Thyroid gland (tissue), 4 donors: ENCODE results near the gene KRT78. TPM values are rescaled to one million over a fixed set of nuclear protein-coding genes. Genes with fewer than 3 reads are reported as not detected.

Experiments used
- DNase-seq, 2 donors: peaks; one replicate each; pipeline ENCODE4 v3.0.0-alpha.2; 2019
- H3K27ac ChIP-seq, 3 donors: fragments of 200-600 bp; sonication (generic); 1 replicate in 2 of 3; 2 replicates in 1 of 3; pipeline ENCODE4 v1.5.1; 2016 to 2019; ENCODE audit warnings: mild to moderate bottlenecking in 1 of 3, moderate library complexity in 1 of 3
- H3K27me3 ChIP-seq: fragments of 200-600 bp; sonication (generic); one replicate; pipeline ENCODE4 v1.5.1; 2019
- H3K36me3 ChIP-seq, 2 donors: fragments of 200-600 bp; sonication (generic); one replicate each; pipeline ENCODE4 v1.5.1; 2016 to 2019
- H3K4me1 ChIP-seq, 2 donors: fragments of 200-600 bp; sonication (generic); one replicate each; pipeline ENCODE4 v1.5.1; 2017 to 2019
- H3K4me3 ChIP-seq, 3 donors: fragments of 200-600 bp; sonication (generic); replicated peaks in 1 of 3; 1 replicate in 2 of 3; 2 replicates in 1 of 3; pipeline ENCODE4 v1.5.1; 2016; ENCODE audit warnings: mild to moderate bottlenecking in 1 of 3
- H3K9me3 ChIP-seq: fragments of 200-600 bp; sonication (generic); one replicate; pipeline ENCODE4 v1.5.1; 2017
- CTCF ChIP-seq, 6 experiments: fragments of 200-600 bp in 3 of 6; fragments of 450-650 bp in 3 of 6; sonication (generic) in 3 of 6; IDR thresholded peaks; one replicate each; pipeline ENCODE4 v1.5.1; 2016 to 2019; ENCODE audit warnings: antibody characterized with exemption in 6 of 6, mild to moderate bottlenecking in 2 of 6, inconsistent platforms in 1 of 6, moderate library complexity in 1 of 6
- POLR2A ChIP-seq, 2 donors: fragments of 450-650 bp; IDR thresholded peaks; one replicate each; pipeline ENCODE4 v1.6.1; 2017; ENCODE audit warnings: antibody characterized with exemption in 2 of 2, mild to moderate bottlenecking in 2 of 2, moderate library complexity in 1 of 2
- WGBS, 2 donors: methylation state at CpG; one replicate each; pipeline ENCODE4 v1.1.5; 2017; 5-methylcytosine and 5-hydroxymethylcytosine counted together
- intact Hi-C: fragments of 100-400 bp; cut with DNase I; formaldehyde crosslinking; loops from one replicate; pipeline ENCODE4 v1.15.1; 2023
- total RNA-seq, 4 donors: library from RNA; depleted of rRNA; stranded (reverse); fragments of >200 nt; gene quantifications; one replicate each; pipeline ENCODE4 v1.2.3, GENCODE V29; 2016

KRT78 gene
- total RNA-seq, 4 donors from 2014 or later, result 0.40 TPM; not detected in 3

GRCh38 chr12:52801773-52802172 lies 47.0 kb downstream of the KRT78 start:
- intact Hi-C loops, result no loop called here
- 77 to 83% methylated on average over 3 of the region's 3 CpGs for WGBS, 2 donors

GRCh38 chr12:52800259-52800917 lies 48.4 kb downstream of the KRT78 start:
- Histone ChIP-seq H3K27me3 (no peaks in the 10 kb centered on the region), H3K27ac (peak overlapping the region; percentile 64 to 79 (median 72)), H3K36me3 (no peaks in the 10 kb centered on the region), H3K4me1 (peaks cover 14 to 31% of the 10 kb centered on the region in 2 donors), H3K4me3 (no peak overlapping the region), H3K9me3 (no peaks in the 10 kb centered on the region)
- intact Hi-C loops, result no loop called here
- DNase-seq, result no peak
- WGBS, 2 donors, result 68 to 76% methylated on average over 1 of the region's 1 CpG
- TF ChIP-seq POLR2A (IDR thresholded peaks at IDR 0.05), result no peak
- TF ChIP-seq CTCF (IDR thresholded peaks at IDR 0.05), result no peak

More at GRCh38 chr12:52801773-52802172, 47.0 kb downstream of the KRT78 start:
- no peak for DNase-seq
- Histone ChIP-seq H3K4me3 (no peak overlapping the region), H3K27ac (peak overlapping the region in 1 of 3 donors; percentile 72), H3K9me3 (no peaks in the 10 kb centered on the region), H3K36me3 (no peaks in the 10 kb centered on the region), H3K4me1 (peaks cover 18 to 39% of the 10 kb centered on the region in 2 donors), H3K27me3 (no peaks in the 10 kb centered on the region)
- no peak for TF ChIP-seq CTCF (IDR thresholded peaks at IDR 0.05)
- TF ChIP-seq POLR2A (IDR thresholded peaks at IDR 0.05), result no peak

- Histone ChIP-seq H3K36me3 (no peaks in the 10 kb centered on the region), H3K27me3 (no peaks in the 10 kb centered on the region), H3K27ac (peak overlapping the region; percentile 64 to 79 (median 72)), H3K4me1 (peaks cover 14 to 28% of the 10 kb centered on the region in 2 donors), H3K9me3 (no peaks in the 10 kb centered on the region), H3K4me3 (no peak overlapping the region)
- TF ChIP-seq CTCF (IDR thresholded peaks at IDR 0.05), result no peak
- no peak for TF ChIP-seq POLR2A (IDR thresholded peaks at IDR 0.05)
- no peak for DNase-seq
- intact Hi-C loops, result no loop called here
- WGBS, 2 donors, result 78% methylated on average over 5 of the region's 5 CpGs
Observed at GRCh38 chr12:52799505-52800211, 49.1 kb downstream of the KRT78 start.

- Histone ChIP-seq H3K4me3 (no peak overlapping the region), H3K4me1 (peaks cover 14 to 28% of the 10 kb centered on the region in 2 donors), H3K27ac (no peak overlapping the region), H3K36me3 (no peaks in the 10 kb centered on the region), H3K9me3 (no peaks in the 10 kb centered on the region), H3K27me3 (no peaks in the 10 kb centered on the region)
- WGBS, 2 donors, result 54% methylated on average over 7 of the region's 7 CpGs
- intact Hi-C loops, result no loop called here
- no peak for TF ChIP-seq POLR2A (IDR thresholded peaks at IDR 0.05)
- TF ChIP-seq CTCF (IDR thresholded peaks at IDR 0.05), result no peak
- DNase-seq, result no peak
Observed at GRCh38 chr12:52798671-52799504, 49.9 kb downstream of the KRT78 start.
